Stimulated activated CD4-positive, alpha-beta T cell treated with anti-CD3 and anti-CD28 coated beads, TNF-alpha, amount 100 ng/mL, for 1 hour (primary cell): ENCODE data around the gene RNASE8.

Source experiments
- DNase-seq, 3 donors: peaks; one replicate each; pipeline ENCODE4 v3.0.0-alpha.2; 2020; ENCODE audit warnings: low read depth in 3 of 3, low spot score in 1 of 3

Gene RNASE8

GRCh38 chr14:21053184-21054122, 4.2 kb upstream of the RNASE8 start:
- no peak for DNase-seq

GRCh38 chr14:21054123-21054767, 3.4 kb upstream of the RNASE8 start:
- DNase-seq, result no peak

- no peak for DNase-seq
Observed at GRCh38 chr14:21054768-21055145, 2.9 kb upstream of the RNASE8 start.

GRCh38 chr14:21055432-21056117, 2.0 kb upstream of the RNASE8 start:
- DNase-seq, result no peak

GRCh38 chr14:21056520-21057163, 980 bp upstream of the RNASE8 start:
- DNase-seq, result no peak

- DNase-seq, result no peak
Observed at GRCh38 chr14:21058903-21059302, 1.3 kb downstream of the RNASE8 start.

GRCh38 chr14:21059842-21060613, 2.4 kb downstream of the RNASE8 start:
- no peak for DNase-seq

GRCh38 chr14:21060614-21061346, 3.2 kb downstream of the RNASE8 start:
- no peak for DNase-seq

- DNase-seq, result no peak
Observed at GRCh38 chr14:21061347-21061668, 3.7 kb downstream of the RNASE8 start.

- DNase-seq, result no peak
Observed at GRCh38 chr14:21063479-21063878, 5.9 kb downstream of the RNASE8 start.

GRCh38 chr14:21066882-21067502, 9.4 kb downstream of the RNASE8 start:
- DNase-seq, result no peak

GRCh38 chr14:21068521-21069387, 11.1 kb downstream of the RNASE8 start:
- DNase-seq, result peak in 1 of 3 donors; percentile 27

- DNase-seq, result no peak
Observed at GRCh38 chr14:21069388-21070082, 11.9 kb downstream of the RNASE8 start.

- no peak for DNase-seq
Observed at GRCh38 chr14:21070083-21070609, 12.5 kb downstream of the RNASE8 start, which contains the start of gene ARHGEF40. ARHGEF40 (plus strand) TSS chr14:21070304; CDS start chr14:21070397, 93 bp downstream.

GRCh38 chr14:21070610-21071224, 13.1 kb downstream of the RNASE8 start:
- no peak for DNase-seq

- no peak for DNase-seq
Observed at GRCh38 chr14:21071225-21072030, 13.8 kb downstream of the RNASE8 start.
